Measurements from ENCODE around the gene MPV17L2.

Gene MPV17L2

GRCh38 chr19:18192673-18193387 lies at the start of gene MPV17L2:
Gene MPV17L2, plus strand, starts transcription at chr19:18193218. Its CDS starts 64 bp downstream, at chr19:18193282.
- Histone ChIP-seq H4K20me1 (ENCODE audit: insufficient read depth, low read length, poor library complexity, severe bottlenecking) (peaks cover 7% of the 10 kb centered on the region), H3K4me1 (ENCODE audit: insufficient read depth, low read length, poor library complexity, severe bottlenecking) (peaks cover 17% of the 10 kb centered on the region), H3F3A (ENCODE audit: low read depth) (0 out of 2 replicates have a peak, but pooled peaks cover 7% of the 10 kb centered on the region), H3K4me3 (ENCODE audit: low read length, poor library complexity, severe bottlenecking) (peak within 1 kb of the TSS; percentile 90), H3K27me3 (ENCODE audit: insufficient read depth, low read length, poor library complexity, severe bottlenecking) (no peaks in the 10 kb centered on the region), H3K9me3 (ENCODE audit: insufficient read depth, low read depth, low read length) (no peaks in the 10 kb centered on the region), H3K79me2 (ENCODE audit: insufficient read depth, low read length) (peaks cover 12% of the 10 kb centered on the region), H3K36me3 (ENCODE audit: insufficient read depth, low read length) (peaks cover 2% of the 10 kb centered on the region; the same call in 1 of the 2 replicates), H3K9me2 (replicated peaks; ENCODE audit: low read depth, low read length) (no peaks in the 10 kb centered on the region), H3K9ac (ENCODE audit: low read depth, low read length, poor library complexity, severe bottlenecking) (peak within 1 kb of the TSS; percentile 84), H2AFZ (ENCODE audit: low read length) (peak within 1 kb of the TSS; percentile 82), H3K4me2 (ENCODE audit: low read depth, low read length, poor library complexity, severe bottlenecking) (peak within 1 kb of the TSS; percentile 93)
- TF ChIP-seq CTCF (conservative IDR thresholded peaks at IDR 0.05; ENCODE audit: low read length) = no peak
- no peak for TF ChIP-seq EZH2phosphoT487 (IDR thresholded peaks at IDR 0.05; ENCODE audit: borderline replicate concordance)

GRCh38 chr19:18143902-18144301 lies 49.1 kb upstream of the MPV17L2 start:
- Histone ChIP-seq H3K79me2 (ENCODE audit: insufficient read depth, low read length) (no peaks in the 10 kb centered on the region), H3K9me3 (ENCODE audit: insufficient read depth, low read depth, low read length) (no peaks in the 10 kb centered on the region), H3K4me3 (ENCODE audit: low read length, poor library complexity, severe bottlenecking) (no peak overlapping the region), H3K36me3 (ENCODE audit: insufficient read depth, low read length) (no peaks in the 10 kb centered on the region), H3K27me3 (ENCODE audit: insufficient read depth, low read length, poor library complexity, severe bottlenecking) (no peaks in the 10 kb centered on the region), H3K9ac (ENCODE audit: low read depth, low read length, poor library complexity, severe bottlenecking) (no peak overlapping the region), H4K20me1 (ENCODE audit: insufficient read depth, low read length, poor library complexity, severe bottlenecking) (no peaks in the 10 kb centered on the region), H3K9me2 (replicated peaks; ENCODE audit: low read depth, low read length) (no peaks in the 10 kb centered on the region), H3K4me1 (ENCODE audit: insufficient read depth, low read length, poor library complexity, severe bottlenecking) (no peaks in the 10 kb centered on the region), H3K4me2 (ENCODE audit: low read depth, low read length, poor library complexity, severe bottlenecking) (no peak overlapping the region), H3F3A (ENCODE audit: low read depth) (no peaks in the 10 kb centered on the region), H2AFZ (ENCODE audit: low read length) (no peak overlapping the region)
- no peak for TF ChIP-seq EZH2phosphoT487 (IDR thresholded peaks at IDR 0.05; ENCODE audit: borderline replicate concordance)
- no peak for TF ChIP-seq CTCF (conservative IDR thresholded peaks at IDR 0.05; ENCODE audit: low read length)

DNA sequence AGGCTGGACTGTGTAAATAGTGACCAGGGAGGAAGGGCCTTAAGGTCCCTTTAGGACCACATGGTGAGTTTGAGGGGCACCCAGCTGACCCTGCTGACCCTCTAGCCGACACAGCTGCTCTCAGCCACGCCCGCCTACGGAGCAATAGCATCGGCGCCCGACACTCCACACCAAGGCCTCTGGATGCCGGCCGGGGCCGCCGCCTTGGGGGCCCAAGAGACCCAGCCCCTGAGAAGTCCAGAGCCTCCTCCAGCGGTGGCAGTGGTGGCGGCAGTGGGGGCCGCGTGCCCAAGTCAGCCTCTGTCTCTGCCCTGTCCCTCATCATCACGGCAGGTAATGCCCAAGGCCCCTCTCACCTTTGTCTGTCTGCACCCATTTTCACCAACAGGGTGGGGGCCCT lies 48.7 kb upstream of the MPV17L2 start:
- Histone ChIP-seq H3K9me3 (ENCODE audit: insufficient read depth, low read depth, low read length) (no peaks in the 10 kb centered on the region), H3K4me2 (ENCODE audit: low read depth, low read length, poor library complexity, severe bottlenecking) (no peak overlapping the region), H3K9me2 (replicated peaks; ENCODE audit: low read depth, low read length) (no peaks in the 10 kb centered on the region), H2AFZ (ENCODE audit: low read length) (no peak overlapping the region), H3F3A (ENCODE audit: low read depth) (no peaks in the 10 kb centered on the region), H3K4me3 (ENCODE audit: low read length, poor library complexity, severe bottlenecking) (no peak overlapping the region), H4K20me1 (ENCODE audit: insufficient read depth, low read length, poor library complexity, severe bottlenecking) (no peaks in the 10 kb centered on the region), H3K79me2 (ENCODE audit: insufficient read depth, low read length) (no peaks in the 10 kb centered on the region), H3K36me3 (ENCODE audit: insufficient read depth, low read length) (no peaks in the 10 kb centered on the region), H3K27me3 (ENCODE audit: insufficient read depth, low read length, poor library complexity, severe bottlenecking) (no peaks in the 10 kb centered on the region), H3K9ac (ENCODE audit: low read depth, low read length, poor library complexity, severe bottlenecking) (no peak overlapping the region), H3K4me1 (ENCODE audit: insufficient read depth, low read length, poor library complexity, severe bottlenecking) (no peaks in the 10 kb centered on the region)
- TF ChIP-seq EZH2phosphoT487 (IDR thresholded peaks at IDR 0.05; ENCODE audit: borderline replicate concordance) (no peak), CTCF (conservative IDR thresholded peaks at IDR 0.05; ENCODE audit: low read length) (no peak)

Measured in Loucy (cell line).